GM21529 (cell line): ENCODE measurements around the gene IFI30.

Source experiments
- ATAC-seq: cut with Tn5 transposase; IDR thresholded peaks from one replicate; pipeline ENCODE4 v1.9.1; 2021; ENCODE audit not compliant: unreplicated experiment

The IFI30 gene

DNA sequence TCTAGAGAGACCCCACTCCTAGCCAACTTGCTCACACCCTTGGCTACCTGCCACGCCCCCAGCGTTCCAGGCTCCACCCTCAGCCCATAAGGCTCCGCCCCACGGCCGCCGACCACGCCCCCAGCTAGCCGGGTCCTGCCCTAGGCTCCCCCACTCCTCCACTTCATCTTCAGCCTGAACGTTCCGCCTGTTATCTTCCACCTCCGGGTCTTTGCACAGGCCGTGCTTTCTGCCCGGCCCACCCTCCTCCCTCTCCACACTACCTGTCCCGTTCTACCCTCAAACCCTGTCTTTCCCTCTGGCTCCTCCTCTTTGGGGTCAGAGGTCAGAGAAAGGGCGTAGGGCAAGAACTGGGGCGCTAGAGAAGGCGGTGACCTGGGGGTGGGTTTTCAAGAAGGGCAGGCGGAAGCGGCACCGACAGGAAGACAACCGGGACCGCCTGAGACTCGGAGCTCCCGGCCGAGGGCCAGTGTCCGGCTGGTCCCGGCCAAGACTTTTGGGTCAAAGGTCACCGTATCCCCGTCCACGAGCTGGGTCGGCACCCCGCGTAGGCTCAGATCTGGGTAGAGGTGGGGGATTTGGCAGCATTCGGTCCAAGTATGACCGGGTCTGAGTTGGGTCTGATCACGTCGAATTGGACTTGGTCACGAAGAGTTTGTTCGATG, 50.4 kb downstream of the IFI30 start:
- no peak for ATAC-seq

- peak; percentile 86 for ATAC-seq
Measured at GRCh38 chr19:18224525-18225354, 51.1 kb downstream of the IFI30 start.

DNA sequence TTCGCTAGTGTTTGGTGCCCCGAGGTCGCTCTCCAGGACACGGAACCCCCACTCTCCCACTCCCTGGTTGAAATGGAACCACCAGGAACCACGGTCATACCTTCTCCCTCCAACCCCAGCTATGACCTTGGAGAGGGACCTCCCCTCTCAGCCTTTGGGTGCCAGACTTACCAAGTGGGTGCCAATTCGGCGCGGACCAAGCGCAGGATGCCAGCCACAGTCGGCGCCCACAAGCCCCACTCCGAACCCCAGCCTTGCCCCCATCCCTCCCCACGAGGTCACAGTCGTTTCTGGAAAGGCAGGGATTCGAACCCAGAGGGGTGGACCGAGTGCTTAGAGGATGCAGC, 51.7 kb downstream of the IFI30 start:
- no peak for ATAC-seq

DNA sequence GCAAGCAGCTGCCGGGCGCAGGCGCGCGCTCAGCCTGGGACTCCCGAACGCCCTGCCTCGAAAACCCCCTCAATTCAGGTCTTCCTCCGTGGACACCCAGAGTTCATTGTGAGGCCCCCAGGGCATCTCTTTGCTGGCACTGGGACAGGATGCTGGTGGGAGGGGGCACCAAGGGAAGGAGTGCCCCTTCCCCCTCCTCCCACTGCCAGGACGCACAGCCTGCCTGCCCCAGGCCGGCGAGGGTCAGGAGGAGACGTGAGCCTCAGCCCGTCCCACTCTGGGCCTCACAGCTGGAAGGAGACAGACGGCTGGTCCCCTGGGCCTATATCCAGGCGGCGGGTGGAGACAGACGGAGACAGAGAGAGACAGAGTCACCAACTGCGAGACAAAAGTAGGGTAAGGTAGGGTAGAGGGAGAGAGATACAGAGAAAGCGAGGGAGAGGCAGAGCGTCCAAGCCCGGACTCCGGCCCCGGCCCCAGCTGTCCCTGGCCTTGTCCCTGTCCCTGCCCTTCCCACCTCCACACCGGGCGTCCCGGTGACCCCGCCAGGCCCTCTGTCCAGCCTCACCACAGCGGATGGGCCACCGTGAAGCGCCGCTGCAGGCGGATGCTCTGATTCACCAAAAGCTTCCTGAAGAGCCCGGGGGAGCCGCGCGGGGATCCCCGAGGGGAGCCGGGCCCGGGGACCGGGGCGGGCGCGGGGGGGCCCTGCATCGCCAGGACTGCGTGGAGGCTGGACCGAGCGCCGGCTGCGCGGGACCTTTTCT, 52.3 kb downstream of the IFI30 start, which contains the start of gene PDE4C:
TSS of gene PDE4C (minus strand) at position 737 of the 767 bp plus-strand sequence. CDS start at position 714, 23 bp downstream.
- ATAC-seq = no peak

GRCh38 chr19:18226956-18227780, 53.6 kb downstream of the IFI30 start:
- no peak for ATAC-seq
